GM23338 (cell line): ENCODE results near the gene ACSL3. TPM values are rescaled to one million over a fixed set of nuclear protein-coding genes. Genes with fewer than 3 reads are reported as not detected.

Experiments
- ATAC-seq: fragments of 200-7000 bp; cut with Tn5 transposase; 3 replicates; pipeline ENCODE4 v1.9.1; 2020
- DNase-seq: peaks from one replicate; pipeline ENCODE4 v3.0.0-alpha.2; 2015; ENCODE audit warnings: low spot score
- H2AFZ ChIP-seq: fragments of 200-600 bp; sonication (generic); 2 replicates; pipeline ENCODE4 v1.8.0; 2016; ENCODE audit warnings: antibody characterized with exemption, mild to moderate bottlenecking, moderate library complexity
- H3F3A ChIP-seq: fragments of 200-600 bp; sonication (generic); replicated peaks from 2 replicates; pipeline ENCODE4 v1.8.0; 2017; ENCODE audit warnings: antibody characterized with exemption, mixed run types, low read depth
- H3K27ac ChIP-seq: fragments of 200-600 bp; sonication (generic); 2 replicates; pipeline ENCODE4 v1.6.1; 2016; ENCODE audit warnings: low read depth
- H3K27me3 ChIP-seq: fragments of 200-600 bp; sonication (generic); 2 replicates; pipeline ENCODE4 v1.8.0; 2016; ENCODE audit warnings: mild to moderate bottlenecking, mixed run types, moderate library complexity; ENCODE audit not compliant: insufficient read depth
- H3K36me3 ChIP-seq: fragments of 200-600 bp; sonication (generic); 2 replicates; pipeline ENCODE4 v1.8.0; 2016; ENCODE audit warnings: mild to moderate bottlenecking; ENCODE audit not compliant: insufficient read depth
- H3K4me1 ChIP-seq: fragments of 200-600 bp; sonication (generic); 2 replicates; pipeline ENCODE4 v1.8.0; 2016; ENCODE audit warnings: mild to moderate bottlenecking, moderate library complexity; ENCODE audit not compliant: insufficient read depth
- H3K4me2 ChIP-seq: fragments of 200-600 bp; sonication (generic); 2 replicates; pipeline ENCODE4 v1.7.1; 2017; ENCODE audit warnings: mixed run types
- H3K4me3 ChIP-seq: fragments of 200-600 bp; sonication (generic); 2 replicates; pipeline ENCODE4 v1.6.1; 2016; ENCODE audit warnings: mixed run types
- H3K79me2 ChIP-seq: fragments of 200-600 bp; sonication (generic); replicated peaks from 2 replicates; pipeline ENCODE4 v1.8.0; 2017; ENCODE audit warnings: mild to moderate bottlenecking; ENCODE audit not compliant: insufficient read depth
- H3K9me2 ChIP-seq: fragments of 200-600 bp; sonication (generic); 2 replicates; pipeline ENCODE4 v1.8.0; 2017; ENCODE audit not compliant: insufficient read depth
- H4K20me1 ChIP-seq: fragments of 200-600 bp; sonication (generic); replicated peaks from 2 replicates; pipeline ENCODE4 v1.8.0; 2017; ENCODE audit warnings: mild to moderate bottlenecking; ENCODE audit not compliant: insufficient read depth
- H3K27ac Mint-ChIP-seq: 2 replicates; pipeline ENCODE4 v1.8.0; 2020; ENCODE audit warnings: inconsistent platforms, mild to moderate bottlenecking, moderate library complexity, mixed read lengths
- H3K27me3 Mint-ChIP-seq: 3 replicates; pipeline ENCODE4 v1.8.0; 2022; ENCODE audit warnings: low read depth, mild to moderate bottlenecking, moderate library complexity, mixed read lengths, inconsistent platforms; ENCODE audit not compliant: insufficient read depth, poor library complexity
- H3K36me3 Mint-ChIP-seq: 3 replicates; pipeline ENCODE4 v1.8.0; 2021; ENCODE audit warnings: low read depth, mild to moderate bottlenecking, inconsistent platforms, moderate library complexity, mixed read lengths
- H3K4me1 Mint-ChIP-seq: 3 replicates; pipeline ENCODE4 v1.8.0; 2020; ENCODE audit warnings: mild to moderate bottlenecking, inconsistent platforms, mixed read lengths
- H3K4me3 Mint-ChIP-seq: 3 replicates; pipeline ENCODE4 v1.8.0; 2021; ENCODE audit warnings: moderate library complexity, mild to moderate bottlenecking, inconsistent platforms, mixed read lengths
- H3K9me3 Mint-ChIP-seq: 3 replicates; pipeline ENCODE4 v1.8.0; 2020; ENCODE audit warnings: moderate library complexity, mild to moderate bottlenecking, inconsistent platforms, mixed read lengths
- CREB1 ChIP-seq: fragments of 250-450 bp; sonication (Bioruptor Pico); IDR thresholded peaks from 2 replicates; pipeline ENCODE4 v1.5.0; 2020; ENCODE audit warnings: low read depth, mild to moderate bottlenecking, moderate library complexity
- CTCF ChIP-seq, 2 experiments: fragments of 200-600 bp in 1 of 2; sonication (generic) in 1 of 2; conservative IDR thresholded peaks; 2 replicates each; pipeline versions ENCODE4 v1.5.1 to v1.6.1; 2016 to 2017; ENCODE audit warnings: antibody characterized with exemption in 2 of 2, low read depth in 2 of 2, mild to moderate bottlenecking in 2 of 2, moderate library complexity in 1 of 2
- ETS1 ChIP-seq: IDR thresholded peaks from 2 replicates; pipeline ENCODE4 v1.6.1; 2016; ENCODE audit warnings: antibody characterized with exemption
- EZH2 ChIP-seq: fragments of 200-600 bp; sonication (generic); IDR thresholded peaks from one replicate; pipeline ENCODE4 v1.8.0; 2017; ENCODE audit warnings: antibody characterized with exemption, mild to moderate bottlenecking, low read depth; ENCODE audit not compliant: unreplicated experiment
- EZH2phosphoT487 ChIP-seq: fragments of 200-600 bp; sonication (generic); IDR thresholded peaks from one replicate; pipeline ENCODE4 v1.8.1; 2018; ENCODE audit warnings: antibody characterized with exemption; ENCODE audit not compliant: unreplicated experiment
- JUNB ChIP-seq: IDR thresholded peaks from one replicate; pipeline ENCODE4 v1.6.1; 2016; ENCODE audit warnings: antibody characterized with exemption; ENCODE audit not compliant: unreplicated experiment
- NANOG ChIP-seq: IDR thresholded peaks from 2 replicates; pipeline ENCODE4 v1.6.1; 2016; ENCODE audit warnings: antibody characterized with exemption, borderline replicate concordance
- POLR2AphosphoS5 ChIP-seq: IDR thresholded peaks from 2 replicates; pipeline ENCODE4 v1.6.1; 2016; ENCODE audit warnings: antibody characterized with exemption, low read depth
- REST ChIP-seq: IDR thresholded peaks from one replicate; pipeline ENCODE4 v1.6.1; 2018; ENCODE audit warnings: antibody characterized with exemption; ENCODE audit not compliant: unreplicated experiment
- STAT1 ChIP-seq: IDR thresholded peaks from one replicate; pipeline ENCODE4 v1.6.1; 2016; ENCODE audit warnings: antibody characterized with exemption; ENCODE audit not compliant: unreplicated experiment
- ZNF114 ChIP-seq: fragments of 250-450 bp; sonication (Bioruptor Pico); IDR thresholded peaks from 2 replicates; pipeline ENCODE4 v1.5.0; 2020; ENCODE audit warnings: mild to moderate bottlenecking, moderate library complexity
- ZNF331 ChIP-seq: fragments of 250-450 bp; sonication (Bioruptor Pico); IDR thresholded peaks from 2 replicates; pipeline ENCODE4 v1.5.0; 2020; ENCODE audit warnings: low read depth, mild to moderate bottlenecking, moderate library complexity
- ZNF462 ChIP-seq: fragments of 250-450 bp; sonication (Bioruptor Pico); IDR thresholded peaks from 2 replicates; pipeline ENCODE4 v1.5.0; 2020; ENCODE audit warnings: mild to moderate bottlenecking, moderate library complexity
- polyA plus RNA-seq: library from polyadenylated mRNA; unstranded; fragments of >200 nt; fragmentation: Nextera tagmentation; extraction: Ambion mirVana; gene quantifications from 2 replicates; pipeline ENCODE4 v1.2.1, GENCODE V29; 2016
- total RNA-seq: library from RNA; depleted of rRNA; stranded (reverse); fragments of >200 nt; shearing (Covaris generic); gene quantifications from 2 replicates; pipeline ENCODE4 v1.2.3, GENCODE V29; 2014

The ACSL3 gene
- total and polyA plus RNA-seq, 2 experiments from 2014 or later: 55.3 to 130 TPM

GRCh38 chr2:222875482-222875881 lies 14.6 kb downstream of the ACSL3 start:
- Histone ChIP-seq H3K27me3 (no peaks in the 10 kb centered on the region), H3K79me2 (peaks cover 100% of the 10 kb centered on the region), H3K4me1 (peaks cover 35% of the 10 kb centered on the region), H2AFZ (no peak overlapping the region), H3K9me2 (no peaks in the 10 kb centered on the region), H3K4me2 (no peak overlapping the region), H3K36me3 (no peaks in the 10 kb centered on the region), H3K27ac (no peak overlapping the region), H3F3A (no peaks in the 10 kb centered on the region), H4K20me1 (peaks cover 72% of the 10 kb centered on the region), H3K4me3 (no peak overlapping the region)
- Mint-ChIP-seq H3K27ac (no peak overlapping the region), H3K4me1 (peaks cover 24% of the 10 kb centered on the region), H3K27me3 (no peaks in the 10 kb centered on the region), H3K9me3 (no peaks in the 10 kb centered on the region), H3K4me3 (no peak overlapping the region), H3K36me3 (no peaks in the 10 kb centered on the region)
- DNase-seq (no peak), ATAC-seq (no peak)
- TF ChIP-seq EZH2phosphoT487 (no peak), REST (no peak), ZNF462 (CRISPR knock-in tag) (no peak), ZNF114 (CRISPR knock-in tag) (no peak), JUNB (no peak), EZH2 (no peak), POLR2AphosphoS5 (no peak), CREB1 (no peak), ETS1 (no peak), ZNF331 (CRISPR knock-in tag) (no peak), CTCF (conservative IDR thresholded peaks at IDR 0.05; ENCODE audit: low read depth in 2 of 2) (no peak), STAT1 (no peak), NANOG (no peak)
